Neutrophil (primary cell): ENCODE measurements around the gene TUFT1.

Experiments
- H3K27ac ChIP-seq: fragments of 200-600 bp; sonication (generic); 2 replicates; pipeline ENCODE4 v1.5.1; 2016; ENCODE audit warnings: mild to moderate bottlenecking, moderate library complexity
- H3K27me3 ChIP-seq: fragments of 200-600 bp; sonication (generic); 2 replicates; pipeline ENCODE4 v1.6.0; 2016; ENCODE audit warnings: mild to moderate bottlenecking
- H3K36me3 ChIP-seq: fragments of 200-600 bp; sonication (generic); 2 replicates; pipeline ENCODE4 v1.5.1; 2017
- H3K4me1 ChIP-seq, 2 experiments: fragments of 200-600 bp in 1 of 2; sonication (generic) in 1 of 2; 1 replicate in 1 of 2; 2 replicates in 1 of 2; pipeline versions ENCODE4 v1.5.1 to v1.6.1; 2013 to 2016; ENCODE audit warnings: low read depth in 1 of 2, low read length in 1 of 2, mild to moderate bottlenecking in 1 of 2, moderate library complexity in 1 of 2; ENCODE audit not compliant: control insufficient read depth in 1 of 2, insufficient read depth in 1 of 2
- H3K4me3 ChIP-seq, 2 experiments: fragments of 200-600 bp in 1 of 2; sonication (generic) in 1 of 2; 1 replicate in 1 of 2; 2 replicates in 1 of 2; pipeline ENCODE4 v1.5.1; 2013 to 2016; ENCODE audit warnings: low read depth in 1 of 2, low read length in 1 of 2, mild to moderate bottlenecking in 1 of 2, moderate library complexity in 1 of 2
- H3K9me3 ChIP-seq: fragments of 200-600 bp; sonication (generic); 2 replicates; pipeline ENCODE4 v1.5.1; 2016
- TF ChIP-seq, protein P1 (sequence below): fragments of 200-600 bp; sonication (generic); IDR thresholded peaks from 2 replicates; pipeline ENCODE4 v1.5.1; 2016; ENCODE audit warnings: antibody characterized with exemption

The TUFT1 gene

DNA sequence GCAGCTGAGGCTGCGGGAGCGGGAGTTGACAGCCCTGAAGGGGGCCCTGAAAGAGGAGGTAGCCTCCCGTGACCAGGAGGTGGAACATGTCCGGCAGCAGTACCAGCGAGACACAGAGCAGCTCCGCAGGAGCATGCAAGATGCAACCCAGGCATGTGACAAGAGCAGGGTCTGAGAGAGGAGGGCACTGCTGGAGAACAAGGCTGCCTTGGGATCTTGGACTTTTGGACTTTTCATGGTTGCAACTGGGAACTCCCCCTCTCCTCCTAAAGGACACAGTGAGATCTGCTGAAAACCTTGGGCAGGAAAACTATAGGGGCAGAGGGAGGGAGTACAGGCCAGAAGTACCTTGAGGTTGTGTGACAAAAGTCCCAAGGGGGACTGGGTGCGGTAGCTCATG is 15.4 kb upstream of the TUFT1 start:
- H3K4me3 ChIP-seq = no peak overlapping the region
- TF ChIP-seq, protein P1, sequence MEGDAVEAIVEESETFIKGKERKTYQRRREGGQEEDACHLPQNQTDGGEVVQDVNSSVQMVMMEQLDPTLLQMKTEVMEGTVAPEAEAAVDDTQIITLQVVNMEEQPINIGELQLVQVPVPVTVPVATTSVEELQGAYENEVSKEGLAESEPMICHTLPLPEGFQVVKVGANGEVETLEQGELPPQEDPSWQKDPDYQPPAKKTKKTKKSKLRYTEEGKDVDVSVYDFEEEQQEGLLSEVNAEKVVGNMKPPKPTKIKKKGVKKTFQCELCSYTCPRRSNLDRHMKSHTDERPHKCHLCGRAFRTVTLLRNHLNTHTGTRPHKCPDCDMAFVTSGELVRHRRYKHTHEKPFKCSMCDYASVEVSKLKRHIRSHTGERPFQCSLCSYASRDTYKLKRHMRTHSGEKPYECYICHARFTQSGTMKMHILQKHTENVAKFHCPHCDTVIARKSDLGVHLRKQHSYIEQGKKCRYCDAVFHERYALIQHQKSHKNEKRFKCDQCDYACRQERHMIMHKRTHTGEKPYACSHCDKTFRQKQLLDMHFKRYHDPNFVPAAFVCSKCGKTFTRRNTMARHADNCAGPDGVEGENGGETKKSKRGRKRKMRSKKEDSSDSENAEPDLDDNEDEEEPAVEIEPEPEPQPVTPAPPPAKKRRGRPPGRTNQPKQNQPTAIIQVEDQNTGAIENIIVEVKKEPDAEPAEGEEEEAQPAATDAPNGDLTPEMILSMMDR = no peak
- H3K27ac ChIP-seq = no peak overlapping the region
- peaks cover 15% of the 10 kb centered on the region for H3K27me3 ChIP-seq
- no peaks in the 10 kb centered on the region for H3K4me1 ChIP-seq
- H3K9me3 ChIP-seq = no peaks in the 10 kb centered on the region
- no peaks in the 10 kb centered on the region for H3K36me3 ChIP-seq

DNA sequence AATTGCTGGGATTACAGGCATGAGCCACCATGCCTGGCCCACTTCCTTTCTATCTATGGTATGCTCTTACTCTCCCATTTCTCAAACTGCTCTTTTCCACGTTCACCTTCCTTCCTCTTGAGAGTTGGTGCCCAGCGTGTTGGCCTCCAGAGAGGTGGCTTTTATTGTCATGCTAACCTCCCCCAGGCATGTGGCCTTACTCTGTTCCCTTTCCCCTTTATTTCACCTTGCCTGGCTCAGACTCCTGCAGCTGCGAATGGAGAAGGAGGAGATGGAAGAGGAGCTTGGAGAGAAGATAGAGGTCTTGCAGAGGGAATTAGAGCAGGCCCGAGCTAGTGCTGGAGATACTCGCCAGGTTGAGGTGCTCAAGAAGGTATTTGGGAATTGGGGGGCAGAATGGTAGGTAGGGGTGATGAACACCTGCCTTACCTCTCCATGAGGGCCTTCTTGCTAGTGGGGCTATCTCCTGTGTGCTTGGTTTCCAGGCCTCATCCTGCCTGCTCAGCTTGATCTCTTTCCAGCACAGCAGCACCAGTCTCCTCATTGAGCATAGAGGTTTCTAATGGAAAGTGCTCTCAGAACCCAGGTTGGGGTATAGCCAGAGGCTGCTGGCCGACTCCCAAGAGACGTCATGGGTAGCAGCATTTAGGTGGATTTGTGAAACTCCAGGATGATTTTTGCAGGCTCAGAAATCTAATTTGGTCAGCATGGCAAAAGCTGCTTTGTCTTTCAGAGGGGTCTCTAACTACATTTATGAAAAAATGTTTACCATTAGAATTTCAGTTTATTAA is 13.2 kb upstream of the TUFT1 start:
- TF ChIP-seq, protein P1 = no peak
- no peaks in the 10 kb centered on the region for H3K9me3 ChIP-seq
- no peak overlapping the region for H3K4me3 ChIP-seq
- no peaks in the 10 kb centered on the region for H3K36me3 ChIP-seq
- H3K27me3 ChIP-seq = peaks cover 7% of the 10 kb centered on the region
- H3K4me1 ChIP-seq = no peaks in the 10 kb centered on the region
- H3K27ac ChIP-seq = no peak overlapping the region

DNA sequence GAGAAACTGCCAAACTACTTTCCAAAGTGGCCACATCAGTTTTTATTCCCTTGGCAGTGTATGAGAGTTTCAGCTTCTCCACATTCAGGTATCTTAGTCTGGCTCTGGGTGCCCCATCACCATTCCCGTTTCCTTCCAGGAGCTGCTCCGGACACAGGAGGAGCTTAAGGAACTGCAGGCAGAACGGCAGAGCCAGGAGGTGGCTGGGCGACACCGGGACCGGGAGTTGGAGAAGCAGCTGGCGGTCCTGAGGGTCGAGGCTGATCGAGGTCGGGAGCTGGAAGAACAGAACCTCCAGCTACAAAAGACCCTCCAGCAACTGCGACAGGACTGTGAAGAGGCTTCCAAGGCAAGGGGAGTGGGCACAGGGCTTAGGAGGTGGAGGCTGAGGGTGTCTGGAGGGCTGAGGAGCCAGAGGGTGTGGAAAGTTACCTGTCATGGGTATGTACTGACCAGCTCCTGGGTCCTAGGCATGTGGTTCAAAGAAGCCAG is 10.9 kb upstream of the TUFT1 start:
- TF ChIP-seq, protein P1 = no peak
- Histone ChIP-seq H3K27ac (no peak overlapping the region), H3K4me1 (no peaks in the 10 kb centered on the region), H3K9me3 (no peaks in the 10 kb centered on the region), H3K4me3 (no peak overlapping the region), H3K36me3 (no peaks in the 10 kb centered on the region), H3K27me3 (peaks cover 6% of the 10 kb centered on the region)

DNA sequence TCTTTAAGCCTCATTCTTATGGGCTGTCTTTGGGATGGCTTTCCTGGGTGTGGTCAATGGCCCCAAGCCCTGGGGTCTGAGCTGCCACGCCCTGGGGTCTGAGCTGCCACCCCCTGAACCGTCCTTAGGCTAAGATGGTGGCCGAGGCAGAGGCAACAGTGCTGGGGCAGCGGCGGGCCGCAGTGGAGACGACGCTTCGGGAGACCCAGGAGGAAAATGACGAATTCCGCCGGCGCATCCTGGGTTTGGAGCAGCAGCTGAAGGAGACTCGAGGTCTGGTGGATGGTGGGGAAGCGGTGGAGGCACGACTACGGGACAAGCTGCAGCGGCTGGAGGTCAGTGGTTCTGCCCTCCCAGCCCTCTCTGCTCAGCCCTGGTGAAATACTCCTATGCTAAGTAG is 10.3 kb upstream of the TUFT1 start:
- TF ChIP-seq, protein P1 = no peak
- no peak overlapping the region for H3K4me3 ChIP-seq
- H3K4me1 ChIP-seq = no peaks in the 10 kb centered on the region
- no peaks in the 10 kb centered on the region for H3K36me3 ChIP-seq
- H3K27ac ChIP-seq = no peak overlapping the region
- H3K9me3 ChIP-seq = no peaks in the 10 kb centered on the region
- peaks cover 6% of the 10 kb centered on the region for H3K27me3 ChIP-seq

DNA sequence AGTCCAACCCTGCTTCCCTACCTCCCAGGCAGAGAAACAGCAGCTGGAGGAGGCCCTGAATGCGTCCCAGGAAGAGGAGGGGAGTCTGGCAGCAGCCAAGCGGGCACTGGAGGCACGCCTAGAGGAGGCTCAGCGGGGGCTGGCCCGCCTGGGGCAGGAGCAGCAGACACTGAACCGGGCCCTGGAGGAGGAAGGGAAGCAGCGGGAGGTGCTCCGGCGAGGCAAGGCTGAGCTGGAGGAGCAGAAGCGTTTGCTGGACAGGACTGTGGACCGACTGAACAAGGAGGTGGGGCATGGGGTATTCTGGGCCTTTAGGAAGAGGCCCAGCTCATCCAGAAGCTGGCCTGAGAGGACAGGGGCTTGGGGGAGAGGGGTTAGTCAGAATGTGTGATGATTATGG is 9.6 kb upstream of the TUFT1 start:
- Histone ChIP-seq H3K4me1 (no peaks in the 10 kb centered on the region), H3K27me3 (peaks cover 6% of the 10 kb centered on the region), H3K27ac (no peak overlapping the region), H3K9me3 (no peaks in the 10 kb centered on the region), H3K36me3 (no peaks in the 10 kb centered on the region), H3K4me3 (no peak overlapping the region)
- TF ChIP-seq, protein P1 = no peak
